Measurements from ENCODE around the gene ARHGEF10L. TPM values are rescaled to one million over a fixed set of nuclear protein-coding genes. Genes with fewer than 3 reads are reported as not detected.

Gene ARHGEF10L
- total RNA-seq, 1 donor from 2014 or later: 4.2 TPM

GRCh38 chr1:17654519-17654918, 115.0 kb downstream of the ARHGEF10L start:
- DNase-seq (ENCODE audit: low read depth, low spot score): no peak

GRCh38 chr1:17655169-17655568, 115.7 kb downstream of the ARHGEF10L start:
- DNase-seq (ENCODE audit: low read depth, low spot score): no peak

- DNase-seq (ENCODE audit: low read depth, low spot score): no peak
Measured at GRCh38 chr1:17655922-17656321, 116.4 kb downstream of the ARHGEF10L start.

- no peak for DNase-seq (ENCODE audit: low read depth, low spot score)
Measured at GRCh38 chr1:17657436-17657835, 117.9 kb downstream of the ARHGEF10L start.

- no peak for DNase-seq (ENCODE audit: low read depth, low spot score)
Measured at GRCh38 chr1:17658837-17659236, 119.3 kb downstream of the ARHGEF10L start.

GRCh38 chr1:17661546-17662157, 122.2 kb downstream of the ARHGEF10L start:
- DNase-seq (ENCODE audit: low read depth, low spot score): no peak

GRCh38 chr1:17662296-17662695, 122.8 kb downstream of the ARHGEF10L start:
- no peak for DNase-seq (ENCODE audit: low read depth, low spot score)

- no peak for DNase-seq (ENCODE audit: low read depth, low spot score)
Measured at GRCh38 chr1:17662786-17663185, 123.3 kb downstream of the ARHGEF10L start.

GRCh38 chr1:17663646-17664045, 124.1 kb downstream of the ARHGEF10L start:
- no peak for DNase-seq (ENCODE audit: low read depth, low spot score)

- no peak for DNase-seq (ENCODE audit: low read depth, low spot score)
Measured at GRCh38 chr1:17664322-17664721, 124.8 kb downstream of the ARHGEF10L start.

- no peak for DNase-seq (ENCODE audit: low read depth, low spot score)
Measured at GRCh38 chr1:17665054-17665453, 125.6 kb downstream of the ARHGEF10L start.

GRCh38 chr1:17665950-17666720, 126.6 kb downstream of the ARHGEF10L start:
- no peak for DNase-seq (ENCODE audit: low read depth, low spot score)

- no peak for DNase-seq (ENCODE audit: low read depth, low spot score)
Measured at GRCh38 chr1:17667641-17668040, 128.1 kb downstream of the ARHGEF10L start.

GRCh38 chr1:17668195-17668594, 128.7 kb downstream of the ARHGEF10L start:
- DNase-seq (ENCODE audit: low read depth, low spot score): no peak

- DNase-seq (ENCODE audit: low read depth, low spot score): no peak
Measured at GRCh38 chr1:17668624-17669175, 129.2 kb downstream of the ARHGEF10L start.

- DNase-seq (ENCODE audit: low read depth, low spot score): no peak
Measured at GRCh38 chr1:17669305-17669704, 129.8 kb downstream of the ARHGEF10L start.

GRCh38 chr1:17669866-17670451, 130.5 kb downstream of the ARHGEF10L start:
- no peak for DNase-seq (ENCODE audit: low read depth, low spot score)

- DNase-seq (ENCODE audit: low read depth, low spot score): no peak
Measured at GRCh38 chr1:17670587-17671313, 131.3 kb downstream of the ARHGEF10L start.

- DNase-seq (ENCODE audit: low read depth, low spot score): no peak
Measured at GRCh38 chr1:17671314-17671705, 131.8 kb downstream of the ARHGEF10L start.

GRCh38 chr1:17671741-17672140, 132.2 kb downstream of the ARHGEF10L start:
- DNase-seq (ENCODE audit: low read depth, low spot score): no peak

GRCh38 chr1:17672226-17672625, 132.7 kb downstream of the ARHGEF10L start:
- DNase-seq (ENCODE audit: low read depth, low spot score): no peak
